IMR-90 (cell line): ENCODE measurements around the gene TNFRSF11A. TPM values are rescaled to one million over a fixed set of nuclear protein-coding genes. Genes with fewer than 3 reads are reported as not detected.

Experiments used
- ATAC-seq: fragments of 200-7000 bp; cut with Tn5 transposase; 2 replicates; pipeline ENCODE4 v1.9.1; 2020; ENCODE audit warnings: low read depth, mild to moderate bottlenecking, moderate library complexity
- BruUV-seq: library from RNA; stranded (reverse); fragments of 400-500 nt; replicated peaks from 2 replicates; lab custom pipeline; 2021; lab: Mats Ljungman, UMichigan
- CTCF ChIA-PET: fragments of 300-600 bp; formaldehyde crosslinking; extraction: SDS; loops from one replicate; lab custom pipeline; 2021; ENCODE audit warnings: antibody characterized with exemption; lab: Yijun Ruan, JAX
- POLR2A ChIA-PET: fragments of 300-600 bp; sonication (Branson Sonifier 250); formaldehyde crosslinking; loops from one replicate; lab custom pipeline; 2022; ENCODE audit warnings: antibody characterized with exemption; ENCODE audit not compliant: unreplicated experiment; lab: Charles Lee
- DNase-seq: peaks from one replicate; pipeline ENCODE4 v3.0.0; 2013
- H2AFZ ChIP-seq: replicated peaks from 2 replicates; pipeline ENCODE3; 2013; ENCODE audit warnings: low read length, mild to moderate bottlenecking; ENCODE audit not compliant: poor library complexity
- H2AK5ac ChIP-seq: 2 replicates; pipeline ENCODE4 v1.6.1; 2013; ENCODE audit warnings: low read depth, low read length, inconsistent platforms
- H2AK9ac ChIP-seq: replicated peaks from 2 replicates; pipeline ENCODE3; 2013; ENCODE audit warnings: mild to moderate bottlenecking, low read depth, low read length, moderate library complexity; ENCODE audit not compliant: poor library complexity
- H2BK120ac ChIP-seq: 2 replicates; pipeline ENCODE4 v1.6.1; 2013; ENCODE audit warnings: low read depth, low read length, inconsistent platforms
- H2BK15ac ChIP-seq: 3 replicates; pipeline ENCODE4 v1.6.1; 2013; ENCODE audit warnings: low read depth, low read length, inconsistent platforms
- H2BK20ac ChIP-seq: 2 replicates; pipeline ENCODE4 v1.6.1; 2013; ENCODE audit warnings: low read depth, mild to moderate bottlenecking, inconsistent platforms, low read length, moderate library complexity
- H2BK5ac ChIP-seq: 2 replicates; pipeline ENCODE4 v1.6.1; 2013; ENCODE audit warnings: mild to moderate bottlenecking, low read depth, low read length, inconsistent platforms; ENCODE audit not compliant: poor library complexity, severe bottlenecking
- H3K14ac ChIP-seq: replicated peaks from 2 replicates; pipeline ENCODE4 v1.6.1; 2013; ENCODE audit warnings: low read depth, low read length, inconsistent platforms
- H3K18ac ChIP-seq: 2 replicates; pipeline ENCODE4 v1.6.1; 2013; ENCODE audit warnings: low read depth, low read length, control low read depth
- H3K23ac ChIP-seq: 2 replicates; pipeline ENCODE4 v1.6.1; 2013; ENCODE audit warnings: low read depth, low read length, inconsistent platforms
- H3K27ac ChIP-seq: 2 replicates; pipeline ENCODE4 v1.5.1; 2013; ENCODE audit warnings: mild to moderate bottlenecking, control low read depth, low read length; ENCODE audit not compliant: insufficient read depth
- H3K27me3 ChIP-seq: 2 replicates; pipeline ENCODE4 v1.6.1; 2013; ENCODE audit warnings: low read length; ENCODE audit not compliant: control insufficient read depth, insufficient read depth
- H3K36me3 ChIP-seq: 2 replicates; pipeline ENCODE4 v1.6.1; 2013; ENCODE audit warnings: low read length, mixed read lengths; ENCODE audit not compliant: control insufficient read depth, insufficient read depth
- H3K4ac ChIP-seq: 2 replicates; pipeline ENCODE4 v1.6.1; 2013; ENCODE audit warnings: low read depth, low read length, inconsistent platforms
- H3K4me1 ChIP-seq: 2 replicates; pipeline ENCODE4 v1.6.1; 2013; ENCODE audit warnings: low read length, mixed read lengths; ENCODE audit not compliant: control insufficient read depth, insufficient read depth
- H3K4me2 ChIP-seq: 2 replicates; pipeline ENCODE4 v1.6.1; 2013; ENCODE audit warnings: low read depth, mild to moderate bottlenecking, control low read depth, low read length, moderate library complexity
- H3K4me3 ChIP-seq: 2 replicates; pipeline ENCODE4 v1.5.1; 2013; ENCODE audit warnings: low read depth, mild to moderate bottlenecking, control low read depth, low read length, moderate library complexity; ENCODE audit not compliant: insufficient read depth
- H3K56ac ChIP-seq: 2 replicates; pipeline ENCODE4 v1.6.1; 2013; ENCODE audit warnings: low read length, inconsistent platforms; ENCODE audit not compliant: insufficient read depth; ENCODE audit errors: extremely low read depth
- H3K79me1 ChIP-seq, 2 experiments: 2 replicates each; pipeline ENCODE4 v1.6.1; 2013; ENCODE audit warnings: low read length in 2 of 2, inconsistent platforms in 1 of 2, low read depth in 1 of 2
- H3K9ac ChIP-seq: 2 replicates; pipeline ENCODE4 v1.6.1; 2013; ENCODE audit warnings: low read depth, low read length, control low read depth
- H3K9me1 ChIP-seq: 2 replicates; pipeline ENCODE4 v1.6.1; 2013; ENCODE audit warnings: low read length, inconsistent platforms; ENCODE audit not compliant: insufficient read depth
- H3K9me3 ChIP-seq: 2 replicates; pipeline ENCODE4 v1.6.1; 2013; ENCODE audit warnings: low read length; ENCODE audit not compliant: control insufficient read depth, insufficient read depth
- H4K20me1 ChIP-seq: 2 replicates; pipeline ENCODE4 v1.6.1; 2013; ENCODE audit warnings: low read length, inconsistent platforms; ENCODE audit not compliant: insufficient read depth
- H4K5ac ChIP-seq: 2 replicates; pipeline ENCODE4 v1.6.1; 2013; ENCODE audit warnings: mild to moderate bottlenecking, low read depth, low read length, control low read depth
- H4K8ac ChIP-seq, 2 experiments: 2 replicates each; pipeline ENCODE4 v1.6.1; 2013; ENCODE audit warnings: low read depth in 2 of 2, low read length in 2 of 2, control low read depth in 1 of 2, inconsistent platforms in 1 of 2
- H4K91ac ChIP-seq: 2 replicates; pipeline ENCODE4 v1.6.1; 2013; ENCODE audit warnings: low read depth, low read length, inconsistent platforms; ENCODE audit not compliant: insufficient read depth
- CEBPB ChIP-seq: IDR thresholded peaks from 2 replicates; pipeline ENCODE4 v1.6.1; 2012; ENCODE audit warnings: low read depth, low read length, improper control_type of control experiment
- MAZ ChIP-seq: IDR thresholded peaks from 2 replicates; pipeline ENCODE4 v1.6.1; 2012; ENCODE audit warnings: low read depth, mild to moderate bottlenecking, low read length, improper control_type of control experiment, moderate library complexity, borderline replicate concordance
- WGBS, 2 experiments: methylation state at CpG; one replicate each; pipeline versions ENCODE4 v1.1.5 to v1.1.7; 2013; ENCODE audit warnings: missing lambda C conversion rate in 2 of 2; ENCODE audit not compliant: insufficient read length in 1 of 2; ENCODE audit errors: extremely low coverage in 2 of 2; 5-methylcytosine and 5-hydroxymethylcytosine counted together
- dilution Hi-C: fragments of 300-500 bp; cut with HindIII; formaldehyde crosslinking; loops from one replicate; pipeline ENCODE4 v1.14.3; 2018; ENCODE audit warnings: low sequenced_read_pairs; ENCODE audit not compliant: unreplicated experiment
- in situ Hi-C: fragments of 300-500 bp; cut with MboI; formaldehyde crosslinking; loops from 3 replicates; pipeline ENCODE4 v1.14.3; 2019; ENCODE audit warnings: low sequenced_read_pairs, inconsistent platforms, mixed read lengths
- intact Hi-C: fragments of 100-400 bp; cut with micrococcal nuclease; formaldehyde crosslinking; loops from 2 replicates; pipeline ENCODE4 v1.10.0; 2022
- polyA plus RNA-seq, 3 experiments: library from polyadenylated mRNA; depleted of rRNA; stranded (reverse); fragments of >200 nt; gene quantifications; 2 replicates each; pipeline ENCODE4 v1.2.3, GENCODE V29; 2012; ENCODE audit warnings: low replicate concordance in 1 of 3
- total RNA-seq: library from RNA; depleted of rRNA; stranded (reverse); fragments of >200 nt; gene quantifications from 2 replicates; pipeline ENCODE4 v1.2.3, GENCODE V29; 2012

TNFRSF11A gene
- total and polyA plus RNA-seq, 2 of the 4 experiments (the other 2 are of a cell fraction): under 0.01 TPM; not detected in 1

DNA sequence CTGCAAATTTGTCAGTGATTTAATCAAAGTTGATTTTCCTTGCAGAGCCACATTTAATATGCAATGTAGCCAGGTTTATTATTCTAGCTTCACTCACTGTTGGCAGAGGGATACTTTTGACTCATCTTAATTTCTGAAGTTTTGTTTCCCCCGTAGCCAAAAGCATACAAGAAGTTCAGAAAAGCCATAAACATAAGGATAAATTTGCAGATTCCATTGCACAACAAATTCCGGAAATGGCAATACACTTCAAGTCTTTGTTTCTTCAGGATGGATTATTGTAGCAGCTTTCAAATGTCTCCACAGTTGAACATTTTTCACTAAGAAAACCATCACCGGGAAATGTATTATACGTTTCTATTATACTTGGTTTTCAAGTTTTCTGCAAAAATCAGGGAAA, 109.7 kb downstream of the TNFRSF11A start:
- Histone ChIP-seq H4K8ac (no peak overlapping the region), H3K9me3 (no peaks in the 10 kb centered on the region), H3K4me1 (peaks cover 4% of the 10 kb centered on the region), H4K5ac (no peak overlapping the region), H2BK15ac (no peak overlapping the region), H2AK9ac (no peak overlapping the region), H3K23ac (no peak overlapping the region), H3K14ac (no peak overlapping the region), H3K18ac (no peak overlapping the region), H2AK5ac (no peak overlapping the region), H3K9me1 (no peaks in the 10 kb centered on the region), H2BK120ac (no peak overlapping the region), H3K27ac (no peak overlapping the region), H2BK20ac (no peak overlapping the region), H3K4me2 (no peak overlapping the region), H3K27me3 (peaks cover 28% of the 10 kb centered on the region), H3K36me3 (no peaks in the 10 kb centered on the region), H3K4ac (no peak overlapping the region), H4K20me1 (no peaks in the 10 kb centered on the region), H3K79me1 (no peaks in the 10 kb centered on the region), H3K9ac (no peak overlapping the region), H2AFZ (no peak overlapping the region), H3K56ac (no peak overlapping the region), H2BK5ac (no peak overlapping the region), H3K4me3 (no peak overlapping the region), H4K91ac (no peak overlapping the region)
- dilution Hi-C loops: no loop called here
- WGBS, 2 experiments: no CpG with 5 or more reads among the region's 4 CpGs
- no peak for DNase-seq
- BruUV-seq: no TSS peak
- ChIA-PET CTCF (interaction anchor here (1.1 kb wide), 1 partner anchor 9 kb away, joined by 3 read pairs; no protein-coding TSS in a partner anchor), POLR2A (no interaction called here)
- intact Hi-C loops: no loop called here
- no peak for ATAC-seq
- TF ChIP-seq MAZ: no peak
- 0 out of 2 replicates have a peak, but pooled peaks have one; percentile 13 for TF ChIP-seq CEBPB
- in situ Hi-C loops: no loop called here
